ENCODE data around the gene MC1R. TPM values are rescaled to one million over a fixed set of nuclear protein-coding genes. Genes with fewer than 3 reads are reported as not detected.

Gene MC1R
- total RNA-seq, 1 experiment from 2014 or later: 13.1 TPM

DNA sequence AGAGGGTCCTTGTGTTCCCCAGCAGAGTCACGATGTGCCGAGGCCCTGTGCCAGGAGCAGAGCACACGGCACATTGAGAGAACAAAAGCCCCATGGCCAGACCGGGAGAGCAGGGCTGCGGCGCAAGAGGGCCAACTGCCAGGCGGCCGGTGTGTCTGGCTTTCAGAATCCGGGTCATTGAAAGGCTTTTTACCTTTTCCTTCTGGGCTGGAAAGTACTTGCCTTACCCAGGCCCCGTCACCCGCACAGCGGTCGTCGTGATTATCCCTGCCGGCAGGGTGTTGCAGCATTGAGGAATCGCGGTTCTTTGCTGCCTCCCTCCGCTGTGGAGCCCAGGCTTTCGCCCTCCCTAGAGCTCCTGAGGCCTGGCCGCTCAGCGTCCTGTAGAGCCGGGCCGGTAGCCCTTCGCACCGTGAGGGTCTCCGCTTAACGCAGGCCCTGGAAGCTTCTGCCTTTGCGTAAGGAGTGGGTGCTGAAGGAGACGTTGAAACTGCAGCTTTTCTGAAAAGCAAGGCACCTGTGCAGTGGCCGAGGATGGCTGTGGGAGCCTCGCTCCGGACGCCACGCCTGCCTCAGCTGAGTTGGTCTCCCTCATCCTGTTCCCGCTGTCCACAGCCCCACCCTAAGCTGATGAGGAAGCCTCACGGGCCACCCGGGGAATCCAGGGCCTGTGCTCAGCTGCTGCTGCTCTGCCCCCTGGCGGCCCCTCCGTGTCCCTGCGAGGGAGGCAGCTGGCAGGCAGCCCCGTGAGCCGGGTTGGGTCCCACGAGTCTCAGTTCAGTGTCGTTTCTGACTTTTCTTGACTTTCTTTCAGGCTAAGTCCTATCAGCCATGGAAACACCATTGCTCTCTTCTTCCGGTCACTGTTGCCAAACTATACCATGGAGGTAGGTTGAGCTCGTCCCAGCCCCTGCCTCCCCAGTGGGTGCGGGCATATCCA, 8.6 kb upstream of the MC1R start:
- Mint-ChIP-seq H3K9me3 (ENCODE audit: unreplicated experiment) (no peaks in the 10 kb centered on the region), H3K4me1 (ENCODE audit: insufficient read depth, unreplicated experiment) (no peaks in the 10 kb centered on the region), H3K27ac (ENCODE audit: low read depth, unreplicated experiment) (no peak overlapping the region), H3K27me3 (ENCODE audit: insufficient read depth, unreplicated experiment) (no peaks in the 10 kb centered on the region), H3K36me3 (ENCODE audit: insufficient read depth, unreplicated experiment) (peaks cover 72% of the 10 kb centered on the region), H3K4me3 (ENCODE audit: unreplicated experiment) (no peak overlapping the region)
- TF ChIP-seq, protein P1, sequence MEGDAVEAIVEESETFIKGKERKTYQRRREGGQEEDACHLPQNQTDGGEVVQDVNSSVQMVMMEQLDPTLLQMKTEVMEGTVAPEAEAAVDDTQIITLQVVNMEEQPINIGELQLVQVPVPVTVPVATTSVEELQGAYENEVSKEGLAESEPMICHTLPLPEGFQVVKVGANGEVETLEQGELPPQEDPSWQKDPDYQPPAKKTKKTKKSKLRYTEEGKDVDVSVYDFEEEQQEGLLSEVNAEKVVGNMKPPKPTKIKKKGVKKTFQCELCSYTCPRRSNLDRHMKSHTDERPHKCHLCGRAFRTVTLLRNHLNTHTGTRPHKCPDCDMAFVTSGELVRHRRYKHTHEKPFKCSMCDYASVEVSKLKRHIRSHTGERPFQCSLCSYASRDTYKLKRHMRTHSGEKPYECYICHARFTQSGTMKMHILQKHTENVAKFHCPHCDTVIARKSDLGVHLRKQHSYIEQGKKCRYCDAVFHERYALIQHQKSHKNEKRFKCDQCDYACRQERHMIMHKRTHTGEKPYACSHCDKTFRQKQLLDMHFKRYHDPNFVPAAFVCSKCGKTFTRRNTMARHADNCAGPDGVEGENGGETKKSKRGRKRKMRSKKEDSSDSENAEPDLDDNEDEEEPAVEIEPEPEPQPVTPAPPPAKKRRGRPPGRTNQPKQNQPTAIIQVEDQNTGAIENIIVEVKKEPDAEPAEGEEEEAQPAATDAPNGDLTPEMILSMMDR (IDR thresholded peaks at IDR 0.05; ENCODE audit: unreplicated experiment): peak; percentile 86
- peak; percentile 68 for DNase-seq (ENCODE audit: unreplicated experiment)
- ChIA-PET POLR2A (interaction anchor here (0.7 to 1.4 kb wide), 3 partner anchors 12 to 37 kb away, joined by 3 to 11 read pairs (median 5); partner anchors contain the start of genes TCF25 and TUBB3), CTCF (interaction anchor here (0.6 to 1.4 kb wide), 3 partner anchors 25 to 1386 kb away, joined by 3 read pairs; no protein-coding TSS in a partner anchor)
- BruUV-seq (replicated peaks): no TSS peak
- intact Hi-C loops (cut with micrococcal nuclease): no loop called here

DNA sequence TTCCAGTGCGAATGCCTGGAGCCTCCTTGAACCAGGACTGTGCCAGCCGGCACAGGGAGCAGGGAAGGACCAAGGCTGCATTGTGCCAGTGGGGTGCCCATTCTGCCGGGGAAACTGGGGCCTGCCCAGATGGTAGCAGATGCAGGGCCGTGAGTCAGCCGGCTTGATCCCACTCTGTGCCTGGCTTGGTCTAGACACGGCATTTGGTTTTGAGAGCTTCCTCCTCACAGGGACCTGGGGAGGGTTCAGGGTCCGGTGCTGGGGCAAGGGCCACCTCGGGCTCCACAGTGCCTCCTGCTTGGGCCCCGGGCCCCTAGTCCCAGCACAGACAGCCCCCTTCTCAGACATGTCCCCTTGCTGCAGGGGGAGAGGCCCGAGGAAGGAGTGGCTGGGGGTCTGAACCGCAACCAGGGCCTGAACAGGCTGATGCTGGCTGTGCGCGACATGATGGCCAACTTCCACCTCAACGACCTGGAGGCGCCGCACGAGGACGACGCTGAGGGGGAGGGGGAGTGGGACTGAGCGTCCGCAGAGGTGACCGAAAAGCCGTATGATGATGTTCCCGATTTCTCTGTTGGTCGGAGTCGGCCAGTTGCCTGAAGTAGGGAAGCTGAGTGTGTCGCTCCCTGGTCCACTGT, 7.8 kb upstream of the MC1R start:
- ChIA-PET CTCF (interaction anchor here (1.4 kb wide), 1 partner anchor 25 kb away, joined by 3 read pairs; no protein-coding TSS in a partner anchor), POLR2A (interaction anchor here (0.7 to 1.4 kb wide), 2 partner anchors 11 to 22 kb away, joined by 3 to 11 read pairs; partner anchors contain the start of gene TUBB3)
- Mint-ChIP-seq H3K4me3 (ENCODE audit: unreplicated experiment) (no peak overlapping the region), H3K9me3 (ENCODE audit: unreplicated experiment) (no peaks in the 10 kb centered on the region), H3K27ac (ENCODE audit: low read depth, unreplicated experiment) (no peak overlapping the region), H3K27me3 (ENCODE audit: insufficient read depth, unreplicated experiment) (no peaks in the 10 kb centered on the region), H3K36me3 (ENCODE audit: insufficient read depth, unreplicated experiment) (peaks cover 64% of the 10 kb centered on the region), H3K4me1 (ENCODE audit: insufficient read depth, unreplicated experiment) (no peaks in the 10 kb centered on the region)
- intact Hi-C loops (cut with micrococcal nuclease): no loop called here
- no TSS peak for BruUV-seq (replicated peaks)
- no peak for DNase-seq (ENCODE audit: unreplicated experiment)
- TF ChIP-seq, protein P1 (IDR thresholded peaks at IDR 0.05; ENCODE audit: unreplicated experiment): no peak

DNA sequence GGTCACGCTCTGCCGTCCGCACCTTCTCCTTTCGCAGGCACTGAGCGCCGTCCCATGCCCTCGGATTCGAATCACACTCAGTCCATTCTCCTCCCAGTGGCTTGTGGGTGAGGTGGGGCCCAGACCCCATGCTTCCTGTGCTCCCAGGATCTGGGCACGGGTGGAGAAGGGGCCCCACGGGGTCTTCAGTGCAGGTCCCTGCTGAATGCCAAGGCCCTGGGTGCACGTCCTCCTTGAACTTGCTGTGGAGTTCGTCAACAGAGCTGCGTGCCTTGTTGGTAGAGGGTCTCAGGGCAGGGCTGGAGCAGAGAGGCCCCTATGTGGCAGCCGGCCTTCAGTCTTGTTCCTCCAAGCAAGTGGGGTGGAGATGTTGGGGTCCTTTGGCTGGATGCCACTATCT, 7.3 kb upstream of the MC1R start:
- CTCF ChIA-PET: no interaction called here
- POLR2A ChIA-PET: no interaction called here
- Mint-ChIP-seq H3K4me1 (ENCODE audit: insufficient read depth, unreplicated experiment) (no peaks in the 10 kb centered on the region), H3K27me3 (ENCODE audit: insufficient read depth, unreplicated experiment) (no peaks in the 10 kb centered on the region), H3K36me3 (ENCODE audit: insufficient read depth, unreplicated experiment) (peaks cover 66% of the 10 kb centered on the region), H3K27ac (ENCODE audit: low read depth, unreplicated experiment) (no peak overlapping the region), H3K9me3 (ENCODE audit: unreplicated experiment) (no peaks in the 10 kb centered on the region), H3K4me3 (ENCODE audit: unreplicated experiment) (no peak overlapping the region)
- DNase-seq (ENCODE audit: unreplicated experiment): no peak
- TF ChIP-seq, protein P1 (IDR thresholded peaks at IDR 0.05; ENCODE audit: unreplicated experiment): no peak
- intact Hi-C loops (cut with micrococcal nuclease): no loop called here
- BruUV-seq (replicated peaks): no TSS peak

DNA sequence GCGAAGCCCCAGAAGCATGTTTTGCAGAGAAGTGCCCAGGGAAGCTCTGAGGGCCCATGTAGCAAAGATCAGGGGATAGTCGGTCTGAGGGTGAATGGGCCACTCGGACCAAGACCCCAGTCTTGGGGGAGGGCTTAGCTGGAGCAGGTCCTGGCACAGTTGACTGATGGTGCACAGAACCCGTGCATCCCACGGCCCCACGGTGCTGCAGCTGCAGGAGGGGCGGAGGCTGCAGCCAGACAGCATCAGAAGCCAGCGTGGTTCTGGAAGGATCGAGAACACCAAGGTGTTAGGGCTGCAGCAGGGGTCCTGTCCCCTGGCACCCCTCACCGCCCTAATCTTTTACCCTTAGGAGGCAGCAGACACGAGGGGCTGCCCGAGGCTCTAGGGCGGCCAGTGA, 6.5 kb upstream of the MC1R start:
- ChIA-PET CTCF (interaction anchor here (1.0 kb wide), 1 partner anchor 52 kb away, joined by 3 read pairs; no protein-coding TSS in a partner anchor), POLR2A (no interaction called here)
- Mint-ChIP-seq H3K4me1 (ENCODE audit: insufficient read depth, unreplicated experiment) (no peaks in the 10 kb centered on the region), H3K4me3 (ENCODE audit: unreplicated experiment) (no peak overlapping the region), H3K27me3 (ENCODE audit: insufficient read depth, unreplicated experiment) (no peaks in the 10 kb centered on the region), H3K27ac (ENCODE audit: low read depth, unreplicated experiment) (no peak overlapping the region), H3K9me3 (ENCODE audit: unreplicated experiment) (no peaks in the 10 kb centered on the region), H3K36me3 (ENCODE audit: insufficient read depth, unreplicated experiment) (peaks cover 59% of the 10 kb centered on the region)
- TF ChIP-seq, protein P1 (IDR thresholded peaks at IDR 0.05; ENCODE audit: unreplicated experiment): no peak
- no TSS peak for BruUV-seq (replicated peaks)
- intact Hi-C loops (cut with micrococcal nuclease): no loop called here
- DNase-seq (ENCODE audit: unreplicated experiment): no peak

All from MCF 10A (cell line).